ENCODE results near the gene DHX8.
"Not testable (repeated sequence)": the region's sequence is repeated elsewhere in the genome, so short reads cannot be mapped to it uniquely, and the experiment has no call there.

Gene DHX8
- 138 to 147 reads per million in 2 donors for total RNA-seq

- DNase-seq, result peak; percentile 99
Observed at GRCh38 chr17:43483674-43484551, at the start of gene DHX8. Gene DHX8, plus strand, starts transcription at chr17:43483975. Its CDS starts 63 bp downstream, at chr17:43484038.

- no peak for DNase-seq
Observed at GRCh38 chr17:43434902-43435319, 48.9 kb upstream of the DHX8 start.

- DNase-seq, result no peak
Observed at GRCh38 chr17:43437756-43438155, 46.0 kb upstream of the DHX8 start.

GRCh38 chr17:43438626-43439025, 45.1 kb upstream of the DHX8 start:
- no peak for DNase-seq

- DNase-seq, result no peak
Observed at GRCh38 chr17:43439041-43439440, 44.7 kb upstream of the DHX8 start.

GRCh38 chr17:43442711-43443110, 41.1 kb upstream of the DHX8 start:
- no peak for DNase-seq

- DNase-seq, result no peak
Observed at GRCh38 chr17:43443381-43443780, 40.4 kb upstream of the DHX8 start.

- DNase-seq, result no peak
Observed at GRCh38 chr17:43444223-43445008, 39.4 kb upstream of the DHX8 start.

- DNase-seq, result no peak
Observed at GRCh38 chr17:43445009-43445589, 38.7 kb upstream of the DHX8 start.

- no peak for DNase-seq
Observed at GRCh38 chr17:43446773-43447172, 37.0 kb upstream of the DHX8 start.

GRCh38 chr17:43448720-43449469, 34.9 kb upstream of the DHX8 start:
- DNase-seq, result no peak

- no peak for DNase-seq
Observed at GRCh38 chr17:43449470-43450248, 34.1 kb upstream of the DHX8 start.

GRCh38 chr17:43450791-43451190, 33.0 kb upstream of the DHX8 start:
- not testable (repeated sequence) for DNase-seq

- not testable (repeated sequence) for DNase-seq
Observed at GRCh38 chr17:43451741-43452140, 32.0 kb upstream of the DHX8 start.

- no peak for DNase-seq
Observed at GRCh38 chr17:43453331-43453812, 30.4 kb upstream of the DHX8 start.

GRCh38 chr17:43454868-43455267, 28.9 kb upstream of the DHX8 start:
- no peak for DNase-seq

GRCh38 chr17:43456029-43456428, 27.7 kb upstream of the DHX8 start:
- DNase-seq, result no peak

GRCh38 chr17:43456661-43457361, 27.0 kb upstream of the DHX8 start:
- DNase-seq, result no peak

- DNase-seq, result no peak
Observed at GRCh38 chr17:43457362-43457692, 26.4 kb upstream of the DHX8 start.

GRCh38 chr17:43459878-43460277, 23.9 kb upstream of the DHX8 start:
- not testable (repeated sequence) for DNase-seq

- DNase-seq, result no peak
Observed at GRCh38 chr17:43461185-43461584, 22.6 kb upstream of the DHX8 start.
